Ishikawa (cell line): Measurements from ENCODE around the gene PRXL2B.

Source experiments
- CEBPB ChIP-seq: IDR thresholded peaks from 2 replicates; pipeline ENCODE4 v1.6.1; 2012
- CREB1 ChIP-seq: IDR thresholded peaks from 2 replicates; pipeline ENCODE4 v1.6.1; 2012; ENCODE audit warnings: low read depth
- EGR1 ChIP-seq: IDR thresholded peaks from 2 replicates; pipeline ENCODE4 v1.6.1; 2012
- EP300 ChIP-seq: IDR thresholded peaks from 2 replicates; pipeline ENCODE4 v1.6.1; 2012; ENCODE audit warnings: borderline replicate concordance
- FOXM1 ChIP-seq: IDR thresholded peaks from 2 replicates; pipeline ENCODE4 v1.6.1; 2012; ENCODE audit warnings: low read depth, borderline replicate concordance
- MAX ChIP-seq: IDR thresholded peaks from 2 replicates; pipeline ENCODE4 v1.6.1; 2012
- NFIC ChIP-seq: IDR thresholded peaks from 2 replicates; pipeline ENCODE4 v1.6.1; 2012
- RAD21 ChIP-seq: IDR thresholded peaks from 2 replicates; pipeline ENCODE4 v1.6.1; 2012; ENCODE audit warnings: low read depth
- REST ChIP-seq: IDR thresholded peaks from 2 replicates; pipeline ENCODE4 v1.6.1; 2012; ENCODE audit warnings: low read depth, mild to moderate bottlenecking
- TAF1 ChIP-seq: IDR thresholded peaks from 2 replicates; pipeline ENCODE4 v1.6.1; 2012; ENCODE audit warnings: low read depth, mild to moderate bottlenecking
- TCF12 ChIP-seq: IDR thresholded peaks from 2 replicates; pipeline ENCODE4 v1.6.1; 2012; ENCODE audit warnings: low read depth
- TEAD4 ChIP-seq: IDR thresholded peaks from 2 replicates; pipeline ENCODE4 v1.6.1; 2012
- USF1 ChIP-seq: IDR thresholded peaks from 2 replicates; pipeline ENCODE4 v1.6.1; 2012
- YY1 ChIP-seq: IDR thresholded peaks from 2 replicates; pipeline ENCODE4 v1.6.1; 2012; ENCODE audit warnings: low read depth
- ZBTB7A ChIP-seq: IDR thresholded peaks from 2 replicates; pipeline ENCODE4 v1.6.1; 2012; ENCODE audit warnings: low read depth

PRXL2B gene

GRCh38 chr1:2587860-2588571 is 1.4 kb downstream of the PRXL2B start:
- no peak for TF ChIP-seq ZBTB7A
- TF ChIP-seq MAX, result no peak
- TF ChIP-seq FOXM1, result no peak
- TF ChIP-seq TAF1, result no peak
- TF ChIP-seq USF1, result no peak
- TF ChIP-seq RAD21, result no peak
- TF ChIP-seq EP300, result no peak
- no peak for TF ChIP-seq EGR1
- no peak for TF ChIP-seq NFIC
- no peak for TF ChIP-seq CREB1
- no peak for TF ChIP-seq CEBPB
- TF ChIP-seq TEAD4, result no peak
- no peak for TF ChIP-seq YY1

DNA sequence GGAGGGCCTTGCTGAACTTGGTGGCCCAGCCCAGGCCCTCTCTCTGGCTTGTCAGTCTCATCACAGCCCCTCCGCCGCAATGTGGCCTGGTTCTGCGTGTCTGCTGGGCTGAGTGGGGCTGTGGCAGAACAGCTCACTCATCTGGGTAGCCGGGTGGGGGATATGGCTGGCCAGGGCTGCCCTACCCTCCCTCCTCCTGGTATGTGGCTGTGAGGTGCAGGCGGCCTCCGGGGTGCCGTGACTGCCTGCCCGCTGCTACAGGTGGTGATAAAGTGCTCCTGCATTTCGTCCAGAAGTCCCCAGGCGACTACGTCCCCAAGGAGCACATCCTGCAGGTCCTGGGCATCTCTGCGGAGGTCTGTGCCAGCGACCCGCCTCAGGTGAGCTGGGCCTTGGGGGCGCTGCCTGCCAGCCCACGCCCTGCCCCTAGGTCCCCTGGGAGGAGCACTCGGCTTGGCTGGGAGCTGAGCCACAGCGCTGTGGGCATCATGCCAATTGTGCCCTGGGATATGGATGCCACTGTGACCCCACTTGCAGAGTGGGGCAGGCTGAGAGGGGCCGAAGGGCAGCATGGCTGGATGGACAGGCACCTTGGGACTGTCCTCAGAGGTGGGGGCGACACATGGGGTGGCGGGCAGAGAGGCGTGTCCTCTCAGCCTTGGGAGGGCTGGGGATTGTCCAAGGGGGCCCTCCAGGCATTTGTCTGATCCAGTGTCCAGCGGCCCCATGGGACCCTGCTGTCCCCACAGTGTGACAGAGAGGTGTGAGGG is 2.3 kb downstream of the PRXL2B start:
- TF ChIP-seq CEBPB, result no peak
- TF ChIP-seq REST, result no peak
- no peak for TF ChIP-seq TAF1

GRCh38 chr1:2589431-2590232 is 3.1 kb downstream of the PRXL2B start:
- TF ChIP-seq NFIC, result no peak
- no peak for TF ChIP-seq RAD21
- TF ChIP-seq REST, result no peak
- no peak for TF ChIP-seq EP300
- no peak for TF ChIP-seq TEAD4
- no peak for TF ChIP-seq TAF1
- no peak for TF ChIP-seq YY1
- no peak for TF ChIP-seq ZBTB7A
- no peak for TF ChIP-seq USF1
- no peak for TF ChIP-seq TCF12
- TF ChIP-seq EGR1, result no peak
- TF ChIP-seq FOXM1, result no peak
- no peak for TF ChIP-seq MAX
- TF ChIP-seq CREB1, result no peak
- TF ChIP-seq CEBPB, result no peak

DNA sequence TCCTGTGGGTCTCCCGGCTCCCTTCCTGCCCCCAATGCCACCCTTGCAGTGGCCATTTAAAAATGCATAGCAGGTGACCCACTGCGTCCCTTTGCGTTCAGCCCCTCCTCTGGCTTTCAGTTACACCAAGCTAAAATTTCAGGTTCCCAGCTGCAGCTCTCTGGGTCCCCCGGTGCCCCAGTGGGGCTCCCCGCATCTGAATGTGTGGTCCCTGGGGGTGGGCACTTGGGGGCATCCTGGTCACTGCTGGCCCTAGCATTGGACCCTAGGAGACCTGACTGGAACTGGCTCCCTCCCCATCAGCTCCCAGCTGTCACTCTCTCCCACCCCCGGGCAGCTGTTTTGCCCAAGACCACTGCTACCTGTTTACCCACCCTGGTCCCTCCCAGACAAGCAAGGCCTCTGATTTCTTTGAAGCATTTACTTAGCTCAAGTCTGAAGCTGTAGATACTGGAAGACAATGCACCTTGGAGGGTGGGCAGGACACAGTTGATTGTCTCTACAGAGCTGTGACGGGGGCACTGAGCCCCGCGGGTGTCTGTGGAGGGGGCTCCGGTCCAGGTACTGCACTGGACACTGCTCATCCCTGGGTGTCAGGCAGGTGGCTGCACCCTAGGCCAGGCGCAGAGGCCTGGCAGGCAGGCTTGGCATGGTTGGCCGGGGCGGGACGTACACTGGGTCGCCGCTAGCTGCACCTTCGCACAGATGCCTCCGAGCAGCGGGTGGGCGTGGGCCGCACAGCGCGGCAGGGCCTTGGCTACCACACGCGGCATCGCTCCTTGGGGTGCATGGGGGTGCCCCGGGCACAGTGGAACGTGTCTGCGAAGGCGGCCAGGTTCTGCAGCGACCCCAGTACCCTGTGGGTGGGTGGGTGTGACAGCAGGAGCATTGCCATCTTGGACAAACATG is 3.9 kb downstream of the PRXL2B start:
- TF ChIP-seq YY1 (no peak), CREB1 (no peak), EGR1 (no peak), TAF1 (no peak), NFIC (no peak), RAD21 (no peak), REST (no peak), TEAD4 (no peak), EP300 (no peak), CEBPB (no peak), FOXM1 (no peak), ZBTB7A (no peak), MAX (no peak), USF1 (no peak), TCF12 (no peak)
